Hematopoietic multipotent progenitor cell treated with erythropoietin and hydrocortisone succinate and interleukin-3 and kit ligand, for 6 days (in vitro differentiated cells): ENCODE measurements around the gene PSD2.
"Not testable (repeated sequence)": the region's sequence is repeated elsewhere in the genome, so short reads cannot be mapped to it uniquely, and the experiment has no call there.

Source experiments
- DNase-seq: peaks from one replicate; pipeline ENCODE4 v3.0.0-alpha.2; 2015

PSD2 gene

GRCh38 chr5:139792655-139793054 lies 3.0 kb upstream of the PSD2 start:
- not testable (repeated sequence) for DNase-seq

- DNase-seq = no peak
These were observed 1.4 kb upstream of the PSD2 start for GRCh38 chr5:139794067-139794846.

GRCh38 chr5:139796061-139796806 lies 626 bp downstream of the PSD2 start:
- no peak for DNase-seq

GRCh38 chr5:139797335-139797734 lies 1.7 kb downstream of the PSD2 start:
- no peak for DNase-seq

- no peak for DNase-seq
These were observed 2.4 kb downstream of the PSD2 start for GRCh38 chr5:139797856-139798510.

GRCh38 chr5:139798883-139799282 lies 3.3 kb downstream of the PSD2 start:
- no peak for DNase-seq

- no peak for DNase-seq
These were observed 3.8 kb downstream of the PSD2 start for GRCh38 chr5:139799359-139799758.

- no peak for DNase-seq
These were observed 8.4 kb downstream of the PSD2 start for GRCh38 chr5:139803978-139804377.

- DNase-seq = no peak
These were observed 9.3 kb downstream of the PSD2 start for GRCh38 chr5:139804800-139805397.

GRCh38 chr5:139805545-139805944 lies 9.9 kb downstream of the PSD2 start:
- no peak for DNase-seq

GRCh38 chr5:139806111-139806510 lies 10.5 kb downstream of the PSD2 start:
- DNase-seq = no peak

GRCh38 chr5:139806726-139807646 lies 11.4 kb downstream of the PSD2 start:
- no peak for DNase-seq

GRCh38 chr5:139807647-139808030 lies 12.0 kb downstream of the PSD2 start:
- no peak for DNase-seq

- peak; percentile 73 for DNase-seq
These were observed 13.1 kb downstream of the PSD2 start for GRCh38 chr5:139808481-139809330.

- no peak for DNase-seq
These were observed 13.8 kb downstream of the PSD2 start for GRCh38 chr5:139809331-139809810.

- no peak for DNase-seq
These were observed 15.0 kb downstream of the PSD2 start for GRCh38 chr5:139810341-139811273.

- DNase-seq = no peak
These were observed 15.6 kb downstream of the PSD2 start for GRCh38 chr5:139811274-139811607.

GRCh38 chr5:139812323-139812722 lies 16.7 kb downstream of the PSD2 start:
- no peak for DNase-seq

- no peak for DNase-seq
These were observed 17.5 kb downstream of the PSD2 start for GRCh38 chr5:139812836-139813805.
